Medulla oblongata (tissue), 1 donor: ENCODE results near the gene RHOXF1.
"Not testable (repeated sequence)": the region's sequence is repeated elsewhere in the genome, so short reads cannot be mapped to it uniquely, and the experiment has no call there.

ENCODE experiments used
- DNase-seq: peaks from one replicate; pipeline ENCODE4 v3.0.0-alpha.2; 2015; ENCODE audit errors: extremely low spot score

The RHOXF1 gene

GRCh38 chrX:120115438-120115963 lies at the start of gene RHOXF1:
Gene RHOXF1 (minus strand): TSS chrX:120115913. CDS start chrX:120115862, 51 bp downstream.
- DNase-seq = no peak

- not testable (repeated sequence) for DNase-seq
Measured at GRCh38 chrX:120159086-120159485, 43.4 kb upstream of the RHOXF1 start.

- not testable (repeated sequence) for DNase-seq
Measured at GRCh38 chrX:120158313-120158712, 42.6 kb upstream of the RHOXF1 start, which contains the start of gene RHOXF2. Gene RHOXF2 (plus strand): TSS chrX:120158613. CDS start chrX:120158751, 138 bp downstream.

- DNase-seq = not testable (repeated sequence)
Measured at GRCh38 chrX:120150109-120150744, 34.5 kb upstream of the RHOXF1 start.

GRCh38 chrX:120147537-120147936 lies 31.8 kb upstream of the RHOXF1 start:
- DNase-seq = no peak

GRCh38 chrX:120146323-120146722 lies 30.6 kb upstream of the RHOXF1 start:
- not testable (repeated sequence) for DNase-seq

- DNase-seq = no peak
Measured at GRCh38 chrX:120145295-120145925, 29.7 kb upstream of the RHOXF1 start.

- DNase-seq = peak; percentile 2
Measured at GRCh38 chrX:120144178-120144844, 28.6 kb upstream of the RHOXF1 start.

- no peak for DNase-seq
Measured at GRCh38 chrX:120140293-120140981, 24.7 kb upstream of the RHOXF1 start.

GRCh38 chrX:120137439-120137838 lies 21.7 kb upstream of the RHOXF1 start:
- no peak for DNase-seq

- no peak for DNase-seq
Measured at GRCh38 chrX:120136840-120137239, 21.1 kb upstream of the RHOXF1 start.

- no peak for DNase-seq
Measured at GRCh38 chrX:120136128-120136527, 20.4 kb upstream of the RHOXF1 start.

- DNase-seq = not testable (repeated sequence)
Measured at GRCh38 chrX:120128306-120128846, 12.7 kb upstream of the RHOXF1 start.

- peak; percentile 10 for DNase-seq
Measured at GRCh38 chrX:120125444-120125843, 9.7 kb upstream of the RHOXF1 start.

- DNase-seq = no peak
Measured at GRCh38 chrX:120120223-120120622, 4.5 kb upstream of the RHOXF1 start.

GRCh38 chrX:120111611-120112010 lies 4.1 kb downstream of the RHOXF1 start:
- DNase-seq = no peak

GRCh38 chrX:120109378-120109777 lies 6.3 kb downstream of the RHOXF1 start:
- no peak for DNase-seq

- DNase-seq = not testable (repeated sequence)
Measured at GRCh38 chrX:120104707-120105106, 11.0 kb downstream of the RHOXF1 start.

GRCh38 chrX:120101057-120101456 lies 14.7 kb downstream of the RHOXF1 start:
- not testable (repeated sequence) for DNase-seq

GRCh38 chrX:120090208-120090607 lies 25.5 kb downstream of the RHOXF1 start:
- no peak for DNase-seq

GRCh38 chrX:120087289-120088017 lies 28.3 kb downstream of the RHOXF1 start:
- DNase-seq = no peak
